ENCODE measurements around the gene DGKB.
A peak's percentile ranks its signal among the peaks of the same experiment; 100 is the strongest.
"Not testable (repeated sequence)": the region's sequence is repeated elsewhere in the genome, so short reads cannot be mapped to it uniquely, and the experiment has no call there.

Gene DGKB

GRCh38 chr7:14368285-14368684 lies 534.3 kb downstream of the DGKB start:
- FAIRE-seq, result no peak

- FAIRE-seq, result no peak
These were observed 551.4 kb downstream of the DGKB start for GRCh38 chr7:14351167-14351566.

GRCh38 chr7:14341200-14341775 lies 561.3 kb downstream of the DGKB start:
- peak; percentile 27 for FAIRE-seq

GRCh38 chr7:14340393-14341074 lies 562.0 kb downstream of the DGKB start:
- FAIRE-seq, result no peak

GRCh38 chr7:14339861-14340260 lies 562.7 kb downstream of the DGKB start:
- no peak for FAIRE-seq

GRCh38 chr7:14336256-14336655 lies 566.3 kb downstream of the DGKB start:
- FAIRE-seq, result no peak

- no peak for FAIRE-seq
These were observed 570.4 kb downstream of the DGKB start for GRCh38 chr7:14332155-14332554.

- no peak for FAIRE-seq
These were observed 577.8 kb downstream of the DGKB start for GRCh38 chr7:14324767-14325166.

- FAIRE-seq, result no peak
These were observed 579.8 kb downstream of the DGKB start for GRCh38 chr7:14322724-14323123.

GRCh38 chr7:14321947-14322346 lies 580.6 kb downstream of the DGKB start:
- no peak for FAIRE-seq

GRCh38 chr7:14309432-14309831 lies 593.1 kb downstream of the DGKB start:
- FAIRE-seq, result no peak

GRCh38 chr7:14305233-14305866 lies 597.2 kb downstream of the DGKB start:
- FAIRE-seq, result no peak

- FAIRE-seq, result no peak
These were observed 599.0 kb downstream of the DGKB start for GRCh38 chr7:14303536-14303935.

GRCh38 chr7:14294637-14295036 lies 607.9 kb downstream of the DGKB start:
- FAIRE-seq, result no peak

- FAIRE-seq, result no peak
These were observed 609.1 kb downstream of the DGKB start for GRCh38 chr7:14293434-14293833.

GRCh38 chr7:14292737-14293136 lies 609.8 kb downstream of the DGKB start:
- no peak for FAIRE-seq

GRCh38 chr7:14289957-14290356 lies 612.6 kb downstream of the DGKB start:
- no peak for FAIRE-seq

- no peak for FAIRE-seq
These were observed 613.9 kb downstream of the DGKB start for GRCh38 chr7:14288701-14289100.

- no peak for FAIRE-seq
These were observed 615.2 kb downstream of the DGKB start for GRCh38 chr7:14287398-14287797.

- FAIRE-seq, result no peak
These were observed 616.5 kb downstream of the DGKB start for GRCh38 chr7:14286036-14286435.

GRCh38 chr7:14279065-14279871 lies 623.3 kb downstream of the DGKB start:
- FAIRE-seq, result not testable (repeated sequence)

GRCh38 chr7:14275356-14275755 lies 627.2 kb downstream of the DGKB start:
- FAIRE-seq, result no peak

- FAIRE-seq, result no peak
These were observed 631.1 kb downstream of the DGKB start for GRCh38 chr7:14271441-14271840.

- FAIRE-seq, result no peak
These were observed 632.5 kb downstream of the DGKB start for GRCh38 chr7:14270099-14270498.

All from islet of Langerhans (tissue), 1 donor.